Activated effector memory CD4-positive, alpha-beta T cell treated with Interleukin-2 at 50 U/mL for 16 hours (primary cell): ENCODE data around the gene LSM10.

ENCODE experiments used
- DNase-seq: peaks from one replicate; pipeline ENCODE4 v3.0.0-alpha.2; 2020

The LSM10 gene

GRCh38 chr1:36397378-36398230 lies at the start of gene LSM10:
TSS of gene LSM10 (minus strand) at chr1:36397908. CDS start at chr1:36394129, 3,779 bp downstream.
- DNase-seq: peak; percentile 80

GRCh38 chr1:36447450-36447849 lies 49.7 kb upstream of the LSM10 start:
- no peak for DNase-seq

- no peak for DNase-seq
These were observed 49.0 kb upstream of the LSM10 start for GRCh38 chr1:36446746-36447145.

GRCh38 chr1:36446271-36446670 lies 48.6 kb upstream of the LSM10 start:
- DNase-seq: no peak

- DNase-seq: no peak
These were observed 45.6 kb upstream of the LSM10 start for GRCh38 chr1:36443297-36443696.

GRCh38 chr1:36442337-36442736 lies 44.6 kb upstream of the LSM10 start:
- DNase-seq: no peak

- DNase-seq: no peak
These were observed 42.9 kb upstream of the LSM10 start for GRCh38 chr1:36440646-36441045.

GRCh38 chr1:36440044-36440443 lies 42.3 kb upstream of the LSM10 start:
- no peak for DNase-seq

- DNase-seq: no peak
These were observed 41.0 kb upstream of the LSM10 start for GRCh38 chr1:36438715-36439114.

- DNase-seq: no peak
These were observed 39.1 kb upstream of the LSM10 start for GRCh38 chr1:36436821-36437220.

GRCh38 chr1:36433102-36433501 lies 35.4 kb upstream of the LSM10 start:
- DNase-seq: no peak

- DNase-seq: no peak
These were observed 34.9 kb upstream of the LSM10 start for GRCh38 chr1:36432616-36433015.

- no peak for DNase-seq
These were observed 28.1 kb upstream of the LSM10 start for GRCh38 chr1:36425791-36426190.

GRCh38 chr1:36421649-36422048 lies 23.9 kb upstream of the LSM10 start:
- no peak for DNase-seq

- peak; percentile 84 for DNase-seq
These were observed 23.2 kb upstream of the LSM10 start for GRCh38 chr1:36420836-36421317.

GRCh38 chr1:36420409-36420808 lies 22.7 kb upstream of the LSM10 start:
- DNase-seq: no peak

GRCh38 chr1:36419569-36419968 lies 21.9 kb upstream of the LSM10 start:
- DNase-seq: no peak

GRCh38 chr1:36419140-36419539 lies 21.4 kb upstream of the LSM10 start:
- no peak for DNase-seq

- no peak for DNase-seq
These were observed 20.2 kb upstream of the LSM10 start for GRCh38 chr1:36417931-36418330.

- no peak for DNase-seq
These were observed 18.1 kb upstream of the LSM10 start for GRCh38 chr1:36415661-36416326.

GRCh38 chr1:36414384-36414783 lies 16.7 kb upstream of the LSM10 start:
- DNase-seq: no peak

- no peak for DNase-seq
These were observed 14.3 kb upstream of the LSM10 start for GRCh38 chr1:36411674-36412648.

- DNase-seq: no peak
These were observed 10.8 kb upstream of the LSM10 start for GRCh38 chr1:36408479-36408878.
